Endothelial cell of umbilical vein (primary cell): ENCODE measurements around the gene EFCAB13. TPM values are rescaled to one million over a fixed set of nuclear protein-coding genes. Genes with fewer than 3 reads are reported as not detected.

Experiments used
- BruUV-seq: library from RNA; stranded (reverse); fragments of 400-500 nt; replicated peaks from 2 replicates; lab custom pipeline; 2021; lab: Mats Ljungman, UMichigan
- CTCF ChIA-PET: fragments of 300-600, 350-600 bp; sonication (Branson Sonifier 250); formaldehyde crosslinking; loops from one replicate; lab custom pipeline; 2021; ENCODE audit warnings: antibody characterized with exemption, inconsistent platforms; lab: Charles Lee
- POLR2A ChIA-PET: fragments of 300-600, 350-600 bp; sonication (Branson Sonifier 250); formaldehyde crosslinking; loops from one replicate; lab custom pipeline; 2021; ENCODE audit warnings: antibody characterized with exemption, inconsistent platforms; lab: Charles Lee
- DNase-seq: peaks from one replicate; pipeline ENCODE4 v3.0.0-alpha.2; 2011; ENCODE audit warnings: low read depth, low spot score
- FAIRE-seq: peaks from 2 replicates; lab custom pipeline; 2011; peaks lifted over from hg19 to GRCh38; lab: Jason Lieb, UNC
- H2AFZ ChIP-seq: 2 replicates; pipeline ENCODE4 v1.6.0; 2012; ENCODE audit warnings: low read depth, low read length, control low read depth, inconsistent platforms
- H3K27ac ChIP-seq: 2 replicates; pipeline ENCODE4 v1.5.1; 2011; ENCODE audit warnings: low read depth, mild to moderate bottlenecking, control low read depth, low read length, moderate library complexity; ENCODE audit not compliant: insufficient read depth
- H3K27me3 ChIP-seq, 2 experiments: 2 replicates each; pipeline versions ENCODE4 v1.6.0 to v1.6.1; 2011; ENCODE audit warnings: low read length in 2 of 2, mixed read lengths in 1 of 2; ENCODE audit not compliant: control insufficient read depth in 2 of 2, insufficient read depth in 2 of 2
- H3K36me3 ChIP-seq, 2 experiments: 2 replicates in 1 of 2; 3 replicates in 1 of 2; pipeline ENCODE4 v1.5.1; 2011; ENCODE audit warnings: low read length in 2 of 2, mild to moderate bottlenecking in 1 of 2, moderate library complexity in 1 of 2; ENCODE audit not compliant: control insufficient read depth in 2 of 2, insufficient read depth in 2 of 2; ENCODE audit errors: extremely low read depth in 1 of 2
- H3K4me1 ChIP-seq: 3 replicates; pipeline ENCODE4 v1.5.1; 2011; ENCODE audit warnings: mild to moderate bottlenecking, low read length; ENCODE audit not compliant: control insufficient read depth, insufficient read depth; ENCODE audit errors: extremely low read depth
- H3K4me2 ChIP-seq: 2 replicates; pipeline ENCODE4 v1.6.1; 2011; ENCODE audit warnings: low read length, control low read depth, mixed read lengths; ENCODE audit not compliant: insufficient read depth
- H3K4me3 ChIP-seq, 3 experiments: fragments of 200-600 bp in 1 of 3; sonication (generic), shearing (Covaris generic) in 1 of 3; replicated peaks in 1 of 3; 2 replicates each; pipeline ENCODE4 v1.5.1; 2011 to 2016; ENCODE audit warnings: control low read depth in 3 of 3, low read length in 3 of 3, mild to moderate bottlenecking in 2 of 3, inconsistent platforms in 1 of 3, low read depth in 1 of 3, moderate library complexity in 1 of 3; ENCODE audit not compliant: insufficient read depth in 1 of 3
- H3K79me2 ChIP-seq: 2 replicates; pipeline ENCODE4 v1.6.0; 2012; ENCODE audit warnings: low read length, inconsistent platforms; ENCODE audit not compliant: control insufficient read depth, insufficient read depth
- H3K9ac ChIP-seq: replicated peaks from 2 replicates; pipeline ENCODE3; 2011; ENCODE audit warnings: low read length, control low read depth; ENCODE audit not compliant: insufficient read depth; ENCODE audit errors: extremely low read depth
- H3K9me1 ChIP-seq: replicated peaks from 3 replicates; pipeline ENCODE4 v1.6.0; 2011; ENCODE audit warnings: mild to moderate bottlenecking, low read length; ENCODE audit not compliant: control insufficient read depth, insufficient read depth; ENCODE audit errors: extremely low read depth
- H3K9me3 ChIP-seq: replicated peaks from 2 replicates; pipeline ENCODE4 v1.5.1; 2012; ENCODE audit warnings: low read length, inconsistent platforms; ENCODE audit not compliant: control insufficient read depth, insufficient read depth
- H4K20me1 ChIP-seq: replicated peaks from 2 replicates; pipeline ENCODE3; 2011; ENCODE audit warnings: mild to moderate bottlenecking, low read length; ENCODE audit not compliant: control insufficient read depth, insufficient read depth; ENCODE audit errors: extremely low read depth
- EZH2 ChIP-seq: IDR thresholded peaks from 2 replicates; pipeline ENCODE4 v1.6.1; 2012; ENCODE audit warnings: borderline replicate concordance, low read depth, mild to moderate bottlenecking, moderate library complexity, low read length, inconsistent platforms; ENCODE audit not compliant: severe bottlenecking
- FOS ChIP-seq: IDR thresholded peaks from 2 replicates; pipeline ENCODE4 v1.6.1; 2011; ENCODE audit warnings: mild to moderate bottlenecking, low read length, moderate library complexity, borderline replicate concordance; ENCODE audit not compliant: insufficient read depth
- GATA2 ChIP-seq: IDR thresholded peaks from 2 replicates; pipeline ENCODE4 v1.7.0; 2011; ENCODE audit warnings: low read depth, mild to moderate bottlenecking, moderate library complexity, mixed read lengths, low read length; ENCODE audit not compliant: insufficient read length, insufficient read depth
- JUN ChIP-seq: IDR thresholded peaks from 2 replicates; pipeline ENCODE4 v1.6.1; 2011; ENCODE audit warnings: borderline replicate concordance, low read depth; ENCODE audit not compliant: insufficient read length, insufficient read depth
- MYC ChIP-seq: IDR thresholded peaks from one replicate; pipeline ENCODE4 v1.6.1; 2011; ENCODE audit warnings: mild to moderate bottlenecking, low read depth, low read length
- POLR2A ChIP-seq: IDR thresholded peaks from 2 replicates; pipeline ENCODE4 v1.6.1; 2012; ENCODE audit warnings: low read depth, mild to moderate bottlenecking, control low read depth, low read length
- POLR2AphosphoS5 ChIP-seq: IDR thresholded peaks from 2 replicates; pipeline ENCODE4 v1.6.1; 2012; ENCODE audit warnings: low read depth, mild to moderate bottlenecking, control low read depth, low read length, moderate library complexity; ENCODE audit not compliant: insufficient read depth
- dilution Hi-C: fragments of 300-500 bp; cut with MboI; formaldehyde crosslinking; loops from one replicate; pipeline ENCODE4 v1.15.0; 2019; ENCODE audit warnings: low sequenced_read_pairs; ENCODE audit not compliant: extremely low pct_ligation_motif_present
- intact Hi-C: fragments of 100-400 bp; cut with micrococcal nuclease; formaldehyde crosslinking; loops from one replicate; pipeline ENCODE4 v1.10.0; 2022
- polyA plus RNA-seq, 4 experiments: library from polyadenylated mRNA; depleted of rRNA in 3 of 4; stranded (reverse) in 3 of 4; unstranded in 1 of 4; fragments of >200 nt; gene quantifications; 2 replicates each; pipeline versions ENCODE4 v1.2.1 to v1.2.3, GENCODE V29; 2011 to 2012; ENCODE audit warnings: missing spikeins in 1 of 4
- total RNA-seq: library from RNA; stranded (reverse); gene quantifications from 2 replicates; pipeline ENCODE4 v1.2.3, GENCODE V29; 2021
- TF ChIP-seq, protein P1 (sequence below), 2 donors: IDR thresholded peaks; 1 replicate in 1 of 2; 2 replicates in 1 of 2; pipeline ENCODE4 v1.5.1; 2011; ENCODE audit warnings: low read length in 2 of 2, mild to moderate bottlenecking in 2 of 2, moderate library complexity in 2 of 2, control low read depth in 1 of 2, inconsistent platforms in 1 of 2, low read depth in 1 of 2; ENCODE audit not compliant: insufficient read depth in 1 of 2; ENCODE audit errors: extremely low read depth in 1 of 2
- TF ChIP-seq, protein P2 (sequence below): IDR thresholded peaks from 2 replicates; pipeline ENCODE4 v1.6.1; 2011; ENCODE audit not compliant: insufficient read depth, insufficient read length

EFCAB13 gene
- total and polyA plus RNA-seq, 2 donors (not counting 3 experiments of a cell fraction or from before 2014, with no cell fraction given): 0.86 to 12.9 TPM

DNA sequence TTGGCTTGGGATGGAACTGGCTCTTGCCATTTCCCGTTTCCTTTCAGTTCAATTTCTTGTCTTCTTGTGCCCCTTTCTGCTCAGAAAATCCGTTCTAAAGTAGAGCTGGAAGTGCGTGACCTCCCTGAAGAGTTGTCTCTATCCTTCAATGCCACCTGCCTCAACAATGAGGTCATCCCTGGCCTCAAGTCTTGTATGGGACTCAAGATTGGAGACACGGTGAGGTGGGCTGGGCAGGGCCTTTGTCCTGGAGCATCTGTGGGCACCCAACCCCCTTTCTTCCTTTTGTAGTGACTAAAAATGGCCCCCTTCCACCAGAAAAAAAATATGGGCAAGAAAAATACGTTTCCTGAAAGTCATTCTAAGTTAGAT lies 32.9 kb upstream of the EFCAB13 start:
- H3K9ac ChIP-seq: no peak overlapping the region
- no peak overlapping the region for H3K4me3 ChIP-seq
- peaks cover 15% of the 10 kb centered on the region for H3K4me1 ChIP-seq
- intact Hi-C loops: no loop called here
- no peaks in the 10 kb centered on the region for H3K27me3 ChIP-seq
- FAIRE-seq (no peak), DNase-seq (no peak)
- H3K36me3 ChIP-seq: peaks cover 0 to 41% of the 10 kb centered on the region in 2 experiments
- no peaks in the 10 kb centered on the region for H3K9me3 ChIP-seq
- H2AFZ ChIP-seq: no peak overlapping the region
- dilution Hi-C loops: no loop called here
- no peaks in the 10 kb centered on the region for H3K79me2 ChIP-seq
- CTCF ChIA-PET: interaction anchor here (1.1 to 1.6 kb wide), 2 partner anchors 9 to 24 kb away, joined by 4 read pairs; no protein-coding TSS in a partner anchor
- no peaks in the 10 kb centered on the region for H3K9me1 ChIP-seq
- no TSS peak for BruUV-seq
- H3K4me2 ChIP-seq: no peak overlapping the region
- H4K20me1 ChIP-seq: no peaks in the 10 kb centered on the region
- TF ChIP-seq POLR2AphosphoS5: no peak
- TF ChIP-seq, protein P1, sequence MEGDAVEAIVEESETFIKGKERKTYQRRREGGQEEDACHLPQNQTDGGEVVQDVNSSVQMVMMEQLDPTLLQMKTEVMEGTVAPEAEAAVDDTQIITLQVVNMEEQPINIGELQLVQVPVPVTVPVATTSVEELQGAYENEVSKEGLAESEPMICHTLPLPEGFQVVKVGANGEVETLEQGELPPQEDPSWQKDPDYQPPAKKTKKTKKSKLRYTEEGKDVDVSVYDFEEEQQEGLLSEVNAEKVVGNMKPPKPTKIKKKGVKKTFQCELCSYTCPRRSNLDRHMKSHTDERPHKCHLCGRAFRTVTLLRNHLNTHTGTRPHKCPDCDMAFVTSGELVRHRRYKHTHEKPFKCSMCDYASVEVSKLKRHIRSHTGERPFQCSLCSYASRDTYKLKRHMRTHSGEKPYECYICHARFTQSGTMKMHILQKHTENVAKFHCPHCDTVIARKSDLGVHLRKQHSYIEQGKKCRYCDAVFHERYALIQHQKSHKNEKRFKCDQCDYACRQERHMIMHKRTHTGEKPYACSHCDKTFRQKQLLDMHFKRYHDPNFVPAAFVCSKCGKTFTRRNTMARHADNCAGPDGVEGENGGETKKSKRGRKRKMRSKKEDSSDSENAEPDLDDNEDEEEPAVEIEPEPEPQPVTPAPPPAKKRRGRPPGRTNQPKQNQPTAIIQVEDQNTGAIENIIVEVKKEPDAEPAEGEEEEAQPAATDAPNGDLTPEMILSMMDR (IDR thresholded peaks at IDR 0.05; ENCODE audit: extremely low read depth in 1 of 2, insufficient read depth in 1 of 2, low read depth in 1 of 2, low read length in 2 of 2): no peak
- no peak for TF ChIP-seq MYC
- no peak for TF ChIP-seq GATA2
- TF ChIP-seq POLR2A: no peak
- TF ChIP-seq, protein P2, sequence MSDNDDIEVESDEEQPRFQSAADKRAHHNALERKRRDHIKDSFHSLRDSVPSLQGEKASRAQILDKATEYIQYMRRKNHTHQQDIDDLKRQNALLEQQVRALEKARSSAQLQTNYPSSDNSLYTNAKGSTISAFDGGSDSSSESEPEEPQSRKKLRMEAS: no peak
- no peak for TF ChIP-seq EZH2
- TF ChIP-seq FOS: no peak
- no peak for TF ChIP-seq JUN
- H3K27ac ChIP-seq: no peak overlapping the region
- POLR2A ChIA-PET: no interaction called here
